Colon (tissue), 2 donors: ENCODE results near the gene HDAC4.
"Not testable (repeated sequence)": the region's sequence is repeated elsewhere in the genome, so short reads cannot be mapped to it uniquely, and the experiment has no call there.

Experiments
- FAIRE-seq: peaks from 2 replicates; lab custom pipeline; 2012; peaks lifted over from hg19 to GRCh38; lab: Jason Lieb, UNC
- donor health status: control.
- donor health status: control.

HDAC4 gene

DNA sequence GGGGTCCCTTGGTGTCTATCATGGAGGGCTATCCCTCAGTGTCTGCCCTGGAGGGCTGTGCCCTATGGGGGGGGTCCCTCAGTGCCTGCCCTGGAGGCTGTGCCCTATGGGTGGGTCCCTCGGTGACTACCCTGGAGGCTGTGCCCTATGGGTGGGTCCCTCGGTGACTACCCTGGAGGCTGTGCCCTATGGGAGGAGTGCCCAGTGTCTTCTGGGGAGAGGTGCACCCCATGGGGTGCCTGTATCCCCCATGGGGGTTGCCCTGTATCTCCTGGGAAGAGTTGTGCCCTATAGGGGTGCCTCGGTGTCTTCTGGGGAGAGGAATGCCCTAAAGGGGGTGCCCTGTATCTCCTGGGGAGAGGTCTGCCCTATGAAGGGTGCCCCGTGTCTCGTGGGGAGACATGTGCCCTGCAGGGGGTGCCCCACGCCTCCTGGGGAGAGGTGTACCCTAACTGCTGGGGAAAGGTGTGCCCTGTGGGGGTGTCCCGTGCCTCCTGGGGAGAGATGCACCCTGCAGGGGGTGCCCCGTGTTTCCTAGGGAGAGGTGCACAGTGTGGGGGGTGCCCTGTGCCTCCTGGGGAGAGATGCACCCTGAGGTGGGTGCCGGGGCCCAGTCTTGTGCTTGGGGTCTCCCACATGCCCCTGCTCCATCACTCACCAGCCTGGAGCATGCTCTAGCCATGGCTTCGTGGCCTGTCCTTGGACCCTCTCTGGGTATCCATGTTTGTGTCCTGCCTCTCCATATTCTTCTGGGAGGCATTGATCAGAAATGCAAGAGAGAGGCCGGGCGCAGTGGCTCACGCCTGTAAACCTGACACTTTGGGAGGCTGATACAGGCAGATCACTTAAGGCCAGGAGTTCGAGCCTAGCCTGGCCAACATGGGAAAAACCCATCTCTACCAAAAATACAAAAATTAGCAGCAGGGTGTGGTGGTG lies 215.6 kb downstream of the HDAC4 start:
- FAIRE-seq: no peak

DNA sequence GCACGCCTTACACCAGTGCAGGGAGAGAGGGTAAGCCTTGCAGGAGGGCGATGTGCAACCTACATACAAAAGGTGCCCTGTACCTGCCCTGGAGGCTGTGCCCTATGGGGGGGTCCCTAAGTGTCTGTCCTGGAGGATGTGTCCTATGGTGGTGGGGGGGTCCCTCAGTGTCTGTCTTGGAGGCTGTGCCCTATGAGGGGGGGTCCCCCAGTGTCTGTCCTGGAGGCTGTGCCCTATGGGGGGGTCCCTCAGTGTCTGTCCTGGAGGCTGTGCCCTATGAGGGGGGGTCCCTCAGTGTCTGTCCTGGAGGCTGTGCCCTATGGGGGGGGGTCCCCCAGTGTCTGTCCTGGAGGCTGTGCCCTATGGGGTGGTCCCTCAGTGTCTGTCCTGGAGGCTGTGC lies 216.6 kb downstream of the HDAC4 start:
- no peak for FAIRE-seq

DNA sequence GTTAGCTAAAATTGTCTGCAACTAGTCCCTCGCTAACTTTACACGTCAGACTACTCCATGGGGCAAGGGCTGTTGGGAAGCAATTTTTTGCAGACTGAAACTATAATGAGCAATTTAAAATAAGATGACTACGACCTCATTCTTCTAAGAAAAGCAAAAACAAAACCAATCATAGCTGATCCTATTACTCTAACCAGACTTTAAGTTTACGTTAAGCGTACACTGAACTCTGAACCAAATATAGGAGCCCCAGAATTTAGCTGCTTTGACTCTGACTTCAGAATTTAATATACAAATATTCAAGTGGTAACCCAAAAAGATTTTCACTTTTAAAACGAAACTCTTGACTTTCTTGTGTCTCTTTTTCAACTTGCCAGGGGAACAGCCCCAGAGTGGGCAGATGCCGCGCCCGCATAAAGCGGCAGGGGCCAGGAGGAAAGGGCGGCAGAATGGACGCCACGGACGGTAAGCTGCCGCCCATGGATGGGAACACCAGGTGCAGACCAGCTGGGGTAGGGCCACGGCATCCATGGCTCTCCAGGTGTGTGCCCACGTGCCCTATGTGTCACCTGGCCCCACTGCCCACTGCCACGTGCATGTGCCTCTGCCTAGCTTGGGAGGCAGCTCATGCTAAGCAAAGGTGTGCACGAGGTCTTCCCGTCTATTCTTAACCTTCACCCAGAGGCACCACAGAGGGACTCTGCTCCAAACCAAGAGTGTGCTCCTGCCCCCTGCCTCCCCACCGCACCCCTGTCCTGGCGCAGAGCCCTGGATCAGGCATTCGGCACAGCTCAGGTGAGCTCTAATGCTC lies 217.6 kb downstream of the HDAC4 start:
- no peak for FAIRE-seq

DNA sequence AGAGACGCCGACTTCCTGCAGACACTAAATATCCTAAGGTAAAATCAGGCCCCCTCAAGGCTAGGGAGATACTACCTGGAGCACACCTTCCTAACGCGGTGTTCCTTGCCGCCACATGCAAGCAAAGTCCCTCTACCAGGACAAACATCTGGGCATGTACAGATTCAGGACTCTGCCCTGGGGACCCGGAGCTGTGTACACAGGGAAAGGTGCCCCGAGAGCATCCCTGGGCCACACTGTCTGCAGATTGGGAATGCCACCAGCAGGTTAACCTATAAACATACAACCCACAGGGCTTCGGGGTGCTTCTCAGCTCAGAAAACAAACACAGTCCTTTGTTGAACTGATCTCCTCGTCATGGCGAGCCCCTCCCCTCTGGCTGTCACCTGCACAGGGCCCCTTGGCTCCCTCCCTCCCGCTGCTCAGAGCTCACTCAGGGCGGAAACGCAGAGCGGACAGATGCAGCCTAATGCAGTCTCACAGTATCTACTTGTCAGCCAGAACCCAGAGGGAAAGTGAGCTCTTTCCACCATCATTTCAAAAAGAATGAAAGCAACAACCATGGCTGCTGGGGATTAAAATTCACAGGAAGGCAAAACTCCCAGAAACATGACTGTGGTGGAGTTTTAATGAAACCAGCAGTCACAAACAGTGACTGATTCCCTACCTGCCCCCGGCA lies 218.8 kb downstream of the HDAC4 start:
- no peak for FAIRE-seq

DNA sequence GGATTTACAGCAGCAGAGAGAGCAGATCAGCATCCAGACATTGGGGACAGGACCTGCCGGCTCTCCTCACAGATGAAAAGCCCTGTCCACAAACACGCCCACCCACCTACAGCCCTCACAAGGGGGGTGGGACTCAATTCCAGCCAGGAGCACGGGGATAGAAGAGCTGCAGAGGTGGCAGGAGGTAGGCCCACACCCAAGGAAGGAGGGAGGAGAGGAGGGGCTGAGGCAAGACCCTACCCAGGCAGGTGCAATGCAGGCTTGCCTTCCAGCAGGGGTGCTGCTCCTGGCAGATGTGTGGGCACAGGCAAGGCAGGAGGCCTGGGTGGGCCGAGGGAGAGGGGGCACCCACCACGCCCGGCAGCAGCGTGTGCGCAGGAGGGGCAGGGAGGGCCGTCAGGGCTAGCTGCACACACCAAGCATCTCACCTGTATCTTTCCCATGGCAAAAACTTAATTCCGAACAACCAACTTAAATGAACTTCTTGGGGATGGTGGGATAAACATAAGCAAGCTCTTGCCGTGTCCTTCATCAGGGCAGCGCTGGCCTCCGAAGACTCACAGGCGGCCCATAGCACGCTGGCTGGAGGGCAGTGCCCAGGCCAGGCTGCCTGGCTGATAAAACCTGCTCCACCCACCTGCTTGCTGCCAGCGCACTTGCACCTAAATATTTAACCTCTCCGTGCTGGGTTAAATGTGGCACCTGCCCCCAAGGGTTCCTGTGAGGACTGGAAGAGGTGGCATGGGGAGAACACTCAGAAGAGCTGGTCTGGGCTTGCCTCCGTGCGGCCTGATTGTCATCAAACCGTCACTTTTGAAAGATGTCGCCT lies 219.5 kb downstream of the HDAC4 start:
- FAIRE-seq: no peak

DNA sequence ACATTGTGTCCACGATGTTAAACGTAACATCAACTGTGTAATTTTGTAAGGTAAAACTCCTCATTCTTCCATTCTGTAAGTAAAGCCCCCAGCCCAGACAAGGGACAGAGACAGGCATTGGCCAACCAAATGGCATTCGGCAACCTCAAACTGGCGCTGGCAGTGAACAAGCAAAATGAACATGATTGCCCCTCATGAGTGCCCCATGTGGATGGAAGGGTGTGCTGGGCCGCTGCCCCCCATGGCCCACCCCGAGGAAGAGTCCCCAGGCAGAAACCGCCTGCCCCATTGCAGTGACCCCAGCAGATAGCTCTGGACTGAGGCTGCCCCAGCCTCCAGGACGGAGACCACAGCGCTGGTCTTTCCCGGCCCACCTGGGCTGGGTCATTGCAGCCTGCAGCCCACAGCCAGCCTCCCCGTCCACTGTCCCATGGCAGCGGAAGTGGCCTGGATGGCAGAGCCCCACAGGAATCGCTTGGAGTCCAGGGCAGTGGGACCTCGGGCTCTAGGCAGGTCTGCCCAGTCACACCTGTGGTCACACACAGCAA lies 220.2 kb downstream of the HDAC4 start:
- FAIRE-seq: no peak

DNA sequence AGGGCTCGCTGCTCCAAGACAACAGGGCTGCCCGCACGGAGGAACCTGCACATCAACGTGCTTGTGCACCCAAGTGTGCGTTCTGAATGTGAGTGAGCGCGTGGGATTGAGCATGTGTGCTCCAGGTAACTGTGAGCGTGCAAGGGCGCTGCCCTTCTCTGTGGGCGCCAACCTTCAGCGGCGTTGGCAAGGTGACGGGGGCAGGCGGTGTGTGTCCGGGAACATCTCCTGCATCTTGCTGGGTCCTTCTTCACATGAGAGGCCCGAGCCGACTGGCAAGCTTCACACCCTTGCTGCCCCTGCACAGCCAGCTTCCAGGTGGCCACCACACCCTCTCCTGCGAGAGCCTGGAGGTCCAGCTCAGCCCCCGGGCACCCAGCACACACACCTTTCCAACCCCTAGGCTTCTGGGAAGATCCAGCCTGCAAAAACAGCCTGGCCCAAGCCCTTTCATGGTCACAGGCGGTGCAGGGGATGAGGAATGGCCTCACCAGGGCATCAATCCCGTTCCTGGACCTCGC lies 220.9 kb downstream of the HDAC4 start:
- no peak for FAIRE-seq

DNA sequence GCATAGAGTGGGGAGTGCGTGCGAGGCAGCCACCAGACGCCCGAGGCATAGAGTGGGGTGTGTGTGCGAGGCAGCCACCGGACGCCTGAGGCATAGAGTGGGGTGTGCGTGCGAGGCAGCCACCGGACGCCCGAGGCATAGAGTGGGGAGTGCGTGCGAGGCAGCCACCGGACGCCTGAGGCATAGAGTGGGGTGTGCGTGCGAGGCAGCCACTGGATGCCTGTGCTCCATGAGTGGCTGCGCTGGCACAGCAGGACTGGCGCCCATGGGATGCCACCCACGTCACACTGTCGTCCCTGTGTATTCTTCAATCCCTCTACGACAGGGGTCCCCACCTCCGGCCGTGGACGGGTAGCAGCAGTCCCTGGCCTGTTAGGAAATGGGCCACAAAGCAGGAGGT lies 221.9 kb downstream of the HDAC4 start:
- no peak for FAIRE-seq

DNA sequence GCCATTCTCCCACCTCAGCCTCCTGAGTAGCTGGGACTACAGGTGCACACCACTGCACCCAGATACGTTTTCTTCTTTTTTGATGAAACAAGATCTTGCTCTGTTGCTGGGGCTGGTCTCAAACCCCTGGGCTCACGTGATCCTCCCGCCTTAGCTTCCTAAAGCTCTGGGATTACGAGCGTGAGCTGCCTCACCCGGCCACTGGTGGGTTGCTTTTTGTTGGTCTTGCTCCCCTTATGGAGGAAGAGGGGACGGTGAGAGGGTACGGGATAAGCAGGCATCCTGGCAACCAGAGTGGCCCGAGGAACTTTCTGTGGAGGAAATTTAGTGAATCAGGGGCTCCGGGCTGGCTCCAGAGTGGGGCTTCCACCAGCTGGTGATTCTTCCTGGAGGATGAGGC lies 222.3 kb downstream of the HDAC4 start:
- no peak for FAIRE-seq

DNA sequence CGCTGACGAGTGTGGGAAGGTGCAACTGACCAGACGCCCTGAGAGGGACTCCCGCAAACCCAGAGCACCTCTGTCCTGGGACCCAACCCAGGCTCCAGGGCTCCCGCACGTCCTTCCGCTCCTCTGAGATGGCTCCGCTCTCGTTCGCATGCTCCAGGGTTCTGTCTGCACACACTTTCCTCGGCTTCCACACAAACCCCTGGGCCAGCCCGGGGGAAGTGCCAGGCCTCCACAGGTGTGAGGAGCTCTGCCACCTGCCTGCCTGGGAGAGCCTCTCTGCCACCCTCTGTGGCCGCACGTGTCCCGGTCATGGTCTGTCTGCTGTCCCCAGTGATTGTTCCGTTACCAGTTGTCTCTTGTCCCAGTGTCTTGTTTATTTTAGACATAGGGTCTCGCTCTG lies 222.9 kb downstream of the HDAC4 start:
- FAIRE-seq: no peak

DNA sequence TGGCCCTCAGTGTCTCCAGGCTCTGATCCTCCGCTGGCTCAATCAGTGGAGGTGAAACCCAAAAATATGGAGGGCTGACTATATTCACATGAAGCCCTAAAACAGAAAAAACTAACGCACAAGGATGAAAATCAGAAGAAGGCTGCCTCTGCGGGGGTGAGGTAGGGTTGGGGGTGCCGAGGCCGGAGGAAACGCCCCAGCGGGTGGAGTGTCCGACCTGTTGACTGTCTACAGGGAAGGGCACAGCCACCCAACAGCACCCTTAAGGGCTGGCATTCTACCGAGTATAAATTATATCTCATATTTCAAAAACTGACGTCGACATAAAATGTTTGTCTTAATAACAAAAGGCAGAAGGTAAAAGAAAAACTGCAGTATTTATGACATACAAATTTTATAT lies 223.5 kb downstream of the HDAC4 start:
- no peak for FAIRE-seq

DNA sequence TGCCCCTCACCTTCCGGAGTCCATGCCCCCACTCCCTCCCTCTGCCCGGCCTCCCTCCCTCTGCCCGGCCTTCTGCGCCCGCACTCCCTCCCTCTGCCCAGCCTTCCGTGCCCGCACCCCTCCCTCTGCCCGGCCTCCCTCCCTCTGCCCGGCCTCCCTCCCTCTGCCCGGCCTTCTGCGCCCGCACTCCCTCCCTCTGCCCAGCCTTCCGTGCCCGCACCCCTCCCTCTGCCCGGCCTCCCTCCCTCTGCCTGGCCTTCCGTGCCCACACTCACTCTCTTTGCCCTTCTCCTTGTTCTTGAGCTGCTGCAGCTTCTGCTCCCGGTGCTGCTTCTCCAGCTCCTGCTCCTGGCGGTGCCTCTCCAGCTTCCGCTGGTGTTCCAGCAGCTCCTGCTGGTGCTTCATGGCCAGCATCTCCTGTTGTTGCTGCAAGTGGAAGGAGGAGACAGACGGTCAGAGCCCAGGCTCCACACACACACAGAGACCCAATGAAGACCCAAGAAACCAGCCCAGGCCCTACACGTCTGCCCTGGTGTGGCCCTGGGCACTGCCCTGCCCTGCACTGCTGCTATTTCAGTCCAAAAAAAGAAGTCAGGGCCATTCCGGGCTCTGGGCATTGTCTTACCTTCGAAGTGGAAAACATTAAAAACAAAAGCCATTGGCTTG lies 224.5 kb downstream of the HDAC4 start:
- FAIRE-seq: not testable (repeated sequence)

DNA sequence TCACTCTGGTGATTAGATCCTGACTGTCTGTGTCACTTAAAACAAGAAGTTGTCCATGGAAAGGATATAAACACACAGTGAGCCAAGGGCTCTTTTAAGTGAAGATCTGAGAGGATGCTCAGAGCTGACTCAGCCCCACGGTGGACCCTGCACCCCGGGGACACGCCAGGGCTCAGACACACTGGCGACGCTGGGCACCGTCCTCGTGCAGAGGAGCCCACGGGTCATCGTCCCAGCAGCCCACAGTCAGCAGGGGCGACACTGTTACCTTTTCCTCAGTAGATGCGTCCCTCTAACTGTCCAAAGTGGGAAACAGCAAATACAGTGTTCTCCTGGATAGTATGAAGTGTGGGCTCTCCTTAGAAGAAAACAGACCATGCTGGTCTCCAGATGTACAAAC lies 225.6 kb downstream of the HDAC4 start:
- FAIRE-seq: no peak

DNA sequence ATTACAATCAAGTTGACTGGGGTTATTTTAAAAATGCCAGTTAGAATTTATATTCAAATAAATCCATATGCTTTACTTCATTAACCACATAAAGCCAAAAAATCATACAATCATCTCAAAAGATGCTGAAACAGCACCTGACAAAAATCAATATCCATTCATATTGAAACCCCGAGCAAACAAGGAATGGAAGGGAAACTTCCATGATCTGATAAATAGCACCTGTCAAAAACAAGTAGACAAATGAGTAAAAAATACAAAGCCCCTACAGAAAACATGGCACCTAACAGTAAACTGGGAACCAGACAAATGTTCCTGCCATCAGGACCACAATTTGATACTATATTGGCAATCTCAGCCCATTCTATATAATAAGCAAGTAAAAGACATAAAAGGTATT lies 227.5 kb downstream of the HDAC4 start:
- FAIRE-seq: no peak

DNA sequence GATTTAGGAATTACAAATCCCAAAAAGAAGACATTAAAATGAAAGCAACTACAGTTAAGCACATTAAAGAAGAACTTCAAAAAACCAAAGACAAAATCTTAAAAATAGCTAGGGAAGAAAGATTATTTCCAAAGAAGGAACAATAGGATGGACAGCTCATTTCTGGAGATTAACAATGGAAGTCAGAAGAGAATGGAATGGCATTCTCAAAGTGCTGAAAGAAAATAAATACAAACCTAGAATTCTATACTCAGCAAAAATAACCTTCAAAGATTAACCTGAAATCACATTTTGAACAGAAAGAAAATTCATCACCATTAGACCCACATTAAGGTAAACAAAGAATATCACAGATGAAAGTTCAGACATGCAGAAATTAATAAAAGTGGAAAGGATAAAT lies 229.2 kb downstream of the HDAC4 start:
- no peak for FAIRE-seq

DNA sequence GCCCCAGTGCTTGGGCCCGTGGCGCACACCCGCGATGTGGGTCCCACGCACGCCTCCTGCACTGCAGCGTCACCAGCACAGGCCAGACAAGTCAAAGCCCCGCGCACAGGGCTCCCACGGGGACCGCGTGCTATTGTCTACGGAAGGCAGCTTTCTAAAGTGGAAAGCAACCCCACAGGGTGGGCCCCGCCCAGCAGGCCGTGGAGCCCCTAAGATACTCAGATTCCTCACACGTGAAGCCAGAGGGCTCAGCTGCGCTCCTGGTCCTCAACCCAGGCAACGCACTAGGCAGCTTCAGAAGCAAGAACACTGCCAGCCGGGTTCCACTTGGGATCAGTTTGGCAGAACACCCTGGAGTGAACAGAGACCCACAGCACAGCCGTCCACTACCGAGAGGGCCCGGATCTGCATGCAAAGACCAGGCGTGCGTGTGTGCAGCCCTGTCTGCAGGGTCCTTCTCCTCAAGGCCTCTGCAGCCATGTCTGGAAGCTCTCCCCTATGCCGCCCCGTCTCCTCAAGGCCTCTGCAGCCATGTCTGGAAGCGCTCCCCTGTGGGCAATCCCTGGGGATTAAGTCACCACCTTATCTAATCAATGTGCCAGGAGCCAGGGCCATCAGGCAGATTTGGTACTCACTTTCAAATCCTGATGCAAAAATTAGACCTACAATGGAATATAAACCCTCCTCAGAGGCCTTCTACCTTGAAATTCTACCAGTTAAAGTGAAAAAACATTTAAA lies 231.3 kb downstream of the HDAC4 start:
- FAIRE-seq: no peak

DNA sequence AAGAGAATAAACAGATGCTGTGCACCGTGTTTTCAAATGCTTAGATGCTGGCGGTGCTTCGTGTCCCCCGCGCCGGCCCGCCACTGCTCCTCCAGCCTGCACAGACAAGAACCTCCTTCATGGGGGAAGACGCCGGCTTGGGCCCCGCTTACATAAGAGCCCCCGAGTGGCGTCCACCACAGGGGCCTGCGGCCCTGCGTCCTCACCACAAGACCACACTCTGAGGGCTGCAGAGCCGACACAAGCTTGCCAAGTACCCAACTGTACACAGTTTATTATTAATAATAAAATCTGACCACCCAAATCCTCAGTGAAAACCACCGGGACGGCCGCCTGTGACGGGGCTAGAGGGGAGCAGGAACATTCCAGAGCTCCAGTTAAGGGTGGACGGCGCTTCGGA lies 232.2 kb downstream of the HDAC4 start:
- FAIRE-seq: no peak

DNA sequence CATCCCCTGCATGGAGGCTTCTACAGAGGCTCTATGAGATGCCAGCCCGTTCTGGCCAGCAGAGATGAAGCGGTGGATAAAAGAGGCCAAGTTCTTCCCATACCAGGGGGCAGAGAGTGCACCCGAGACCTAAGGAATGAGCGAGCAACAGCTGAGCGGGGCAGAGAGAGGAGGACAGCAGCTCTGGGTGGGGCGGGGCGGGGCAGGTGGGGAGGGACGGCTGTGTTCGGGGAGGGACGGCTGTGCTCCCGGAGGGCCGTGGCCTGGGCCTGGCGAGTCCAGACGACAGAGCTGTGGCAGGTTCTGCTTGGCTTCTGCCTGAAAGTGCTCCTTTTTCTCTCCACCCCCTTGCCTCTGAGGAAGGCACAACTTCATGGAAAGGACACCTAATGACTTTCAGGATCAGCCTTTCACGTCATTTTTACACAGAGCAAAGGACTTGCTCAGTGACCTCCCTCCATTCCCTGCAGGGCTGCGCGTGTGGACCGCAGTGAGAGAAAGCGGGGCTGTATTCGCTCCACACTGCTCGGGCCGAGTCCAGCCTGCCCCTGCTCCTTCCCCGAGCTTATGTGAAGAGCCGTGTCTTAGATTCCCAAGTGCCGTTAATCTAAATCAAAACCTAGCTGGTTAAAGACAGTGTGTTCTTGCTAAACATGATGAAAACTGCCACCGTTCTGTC lies 232.9 kb downstream of the HDAC4 start:
- FAIRE-seq: no peak

DNA sequence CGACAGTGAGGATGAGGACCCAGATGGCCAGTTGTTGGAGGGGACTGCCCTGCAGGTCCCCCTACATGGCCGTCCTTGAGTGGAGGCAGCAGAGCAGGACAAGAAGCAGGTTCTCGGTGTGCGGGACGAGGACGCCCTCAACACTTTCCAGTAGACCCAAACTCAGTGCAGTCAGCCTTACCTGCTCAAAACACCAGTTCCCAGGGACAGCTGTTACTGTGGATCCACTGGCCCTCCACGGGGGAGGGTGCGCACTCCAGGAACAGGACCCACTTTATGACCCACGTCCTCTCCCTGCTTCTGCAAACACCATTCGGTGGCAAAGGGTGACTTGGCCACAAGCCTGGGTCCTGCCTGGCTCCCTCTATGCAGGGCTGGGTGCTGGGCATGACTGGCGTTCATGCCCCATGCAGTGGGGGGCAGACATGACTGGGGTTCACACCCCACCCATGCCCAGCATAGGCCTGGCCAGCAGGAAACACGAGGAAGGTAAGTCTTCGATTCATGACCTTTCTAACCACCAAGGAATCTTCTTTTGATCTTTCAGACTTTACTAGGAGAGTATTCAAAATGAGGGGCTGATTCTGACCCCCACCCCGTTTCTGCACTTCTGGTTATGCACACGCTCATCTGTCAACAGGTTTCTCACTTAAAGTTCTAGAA lies 233.7 kb downstream of the HDAC4 start:
- no peak for FAIRE-seq
